HepG2 (cell line): Measurements from ENCODE around the gene IGFN1. TPM values are rescaled to one million over a fixed set of nuclear protein-coding genes. Genes with fewer than 3 reads are reported as not detected.

Experiments used
- ATAC-seq: fragments of 200-7000 bp; cut with Tn5 transposase; 3 replicates; pipeline ENCODE4 v1.9.1; 2020; ENCODE audit warnings: mild to moderate bottlenecking, moderate library complexity
- BruUV-seq: library from RNA; stranded (reverse); fragments of 400-500 nt; replicated peaks from 2 replicates; lab custom pipeline; 2021; lab: Mats Ljungman, UMichigan
- CTCF ChIA-PET: fragments of 300-600 bp; formaldehyde crosslinking; extraction: SDS; loops from one replicate; lab custom pipeline; 2021; ENCODE audit warnings: low total read pairs, inconsistent platforms, low intra/inter-chr PET ratio; lab: Yijun Ruan, JAX
- POLR2A ChIA-PET: fragments of 350-600 bp; sonication (Branson Sonifier 250); formaldehyde crosslinking; loops from one replicate; lab custom pipeline; 2020; ENCODE audit warnings: antibody characterized with exemption, inconsistent platforms; lab: Yijun Ruan, JAX
- DNase-seq: peaks from one replicate; pipeline ENCODE4 v3.0.0-alpha.2; 2015; ENCODE audit warnings: low spot score
- FAIRE-seq: peaks from 3 replicates; lab custom pipeline; 2011; peaks lifted over from hg19 to GRCh38; lab: Jason Lieb, UNC
- H2AFZ ChIP-seq: one replicate; pipeline ENCODE4 v1.6.1; 2011; ENCODE audit warnings: low read length, inconsistent platforms
- H3K27ac ChIP-seq: fragments of 300-600 bp; 3 replicates; pipeline ENCODE4 v1.8.0; 2011; ENCODE audit warnings: mixed run types, mild to moderate bottlenecking, mixed read lengths, low read length, inconsistent platforms; ENCODE audit not compliant: insufficient read depth; ENCODE audit errors: extremely low read length
- H3K27me3 ChIP-seq, 2 experiments: fragments of 200-600 bp in 1 of 2; 2 replicates in 1 of 2; 3 replicates in 1 of 2; pipeline versions ENCODE4 v1.6.0 to v1.8.0; 2011; ENCODE audit warnings: low read length in 2 of 2, mild to moderate bottlenecking in 2 of 2, moderate library complexity in 2 of 2, inconsistent platforms in 1 of 2; ENCODE audit not compliant: insufficient read depth in 2 of 2, control insufficient read depth in 1 of 2
- H3K36me3 ChIP-seq, 2 experiments: fragments of 200-600 bp in 1 of 2; replicated peaks in 1 of 2; 2 replicates in 1 of 2; 3 replicates in 1 of 2; pipeline versions ENCODE4 v1.5.1 to v1.8.0; 2011; ENCODE audit warnings: low read length in 2 of 2, inconsistent platforms in 1 of 2; ENCODE audit not compliant: insufficient read depth in 2 of 2, control insufficient read depth in 1 of 2
- H3K4me1 ChIP-seq: 2 replicates; pipeline ENCODE4 v1.5.1; 2012; ENCODE audit warnings: low read length, inconsistent platforms; ENCODE audit not compliant: insufficient read depth
- H3K4me2 ChIP-seq: 2 replicates; pipeline ENCODE4 v1.6.0; 2011; ENCODE audit warnings: low read depth, low read length, inconsistent platforms
- H3K4me3 ChIP-seq, 3 experiments: fragments of 200-600 bp in 1 of 3; sonication (generic), shearing (Covaris generic) in 1 of 3; replicated peaks in 1 of 3; 2 replicates each; pipeline ENCODE4 v1.5.1; 2011 to 2016; ENCODE audit warnings: low read length in 3 of 3, inconsistent platforms in 2 of 3, low read depth in 2 of 3, mild to moderate bottlenecking in 2 of 3, control low read depth in 1 of 3, mixed read lengths in 1 of 3; ENCODE audit not compliant: insufficient read depth in 1 of 3
- H3K79me2 ChIP-seq: one replicate; pipeline ENCODE4 v1.6.1; 2011; ENCODE audit warnings: low read length, inconsistent platforms; ENCODE audit not compliant: insufficient read depth
- H3K9ac ChIP-seq: 2 replicates; pipeline ENCODE4 v1.6.0; 2011; ENCODE audit warnings: mild to moderate bottlenecking, low read depth, low read length, inconsistent platforms; ENCODE audit not compliant: insufficient read depth
- H3K9me3 ChIP-seq: 2 replicates; pipeline ENCODE4 v1.5.1; 2012; ENCODE audit warnings: mild to moderate bottlenecking, low read length
- H4K20me1 ChIP-seq: 2 replicates; pipeline ENCODE4 v1.6.0; 2011; ENCODE audit warnings: inconsistent platforms, mild to moderate bottlenecking, low read length, moderate library complexity; ENCODE audit not compliant: insufficient read depth
- ARHGAP35 ChIP-seq: sonication (generic); formaldehyde crosslinking; IDR thresholded peaks from 2 replicates; pipeline ENCODE4 v1.9.0; 2022; ENCODE audit warnings: mild to moderate bottlenecking, inconsistent platforms, moderate library complexity, missing genetic modification reagents, borderline replicate concordance
- ELF3 ChIP-seq: IDR thresholded peaks from 2 replicates; pipeline ENCODE4 v1.6.1; 2016; ENCODE audit warnings: missing genetic modification reagents, missing compliant biosample characterization
- FIP1L1 ChIP-seq: fragments of 200-400 bp; formaldehyde crosslinking; IDR thresholded peaks from 2 replicates; pipeline ENCODE4 v1.6.1; 2018; ENCODE audit warnings: low read depth, mild to moderate bottlenecking, low read length, moderate library complexity, borderline replicate concordance; ENCODE audit not compliant: insufficient read depth
- FOXA1 ChIP-seq, 2 experiments: fragments of 450-650 bp in 1 of 2; sonication (generic) in 1 of 2; formaldehyde crosslinking in 1 of 2; IDR thresholded peaks; 2 replicates each; pipeline versions ENCODE4 v1.4.0 to v1.6.1; 2016 to 2020; ENCODE audit warnings: missing genetic modification reagents in 1 of 2
- PAF1 ChIP-seq: IDR thresholded peaks from 2 replicates; pipeline ENCODE4 v1.6.1; 2016; ENCODE audit warnings: missing genetic modification reagents, missing compliant biosample characterization
- STAG1 ChIP-seq: sonication (generic); formaldehyde crosslinking; IDR thresholded peaks from 2 replicates; pipeline ENCODE4 v1.4.0; 2020; ENCODE audit warnings: missing genetic modification reagents
- ZNF121 ChIP-seq: sonication (generic); formaldehyde crosslinking; IDR thresholded peaks from 2 replicates; pipeline ENCODE4 v1.5.0; 2020; ENCODE audit warnings: mild to moderate bottlenecking, missing genetic modification reagents
- ZNF230 ChIP-seq: sonication (generic); formaldehyde crosslinking; IDR thresholded peaks from 2 replicates; pipeline ENCODE4 v1.4.0; 2020; ENCODE audit warnings: mild to moderate bottlenecking, missing genetic modification reagents
- ZNF44 ChIP-seq: sonication (generic); formaldehyde crosslinking; IDR thresholded peaks from 2 replicates; pipeline ENCODE4 v1.5.1; 2020; ENCODE audit warnings: mild to moderate bottlenecking, missing genetic modification reagents
- ZNF766 ChIP-seq: sonication (generic); formaldehyde crosslinking; IDR thresholded peaks from 2 replicates; pipeline ENCODE4 v1.5.0; 2020; ENCODE audit warnings: missing genetic modification reagents, borderline replicate concordance
- WGBS: methylation state at CpG from one replicate; pipeline ENCODE4 v1.1.6; 2017; ENCODE audit warnings: low lambda C conversion rate; 5-methylcytosine and 5-hydroxymethylcytosine counted together
- in situ Hi-C: cut with HindIII; loops from 2 replicates; pipeline ENCODE4 v1.10.0; 2017; ENCODE audit warnings: low pct_unique_long_range_greater_than_20kb; ENCODE audit not compliant: extremely low pct_ligation_motif_present
- intact Hi-C: fragments of 100-400 bp; cut with micrococcal nuclease; formaldehyde crosslinking; loops from one replicate; pipeline ENCODE4 v1.10.0; 2022; ENCODE audit not compliant: unreplicated experiment
- polyA plus RNA-seq, 8 experiments: library from polyadenylated mRNA; depleted of rRNA in 3 of 8; stranded (reverse) in 7 of 8; unstranded in 1 of 8; fragments of >200 nt; fragmentation: Illumina TruSeq in 4 of 8; extraction: Trizol in 4 of 8; gene quantifications; 2 replicates each; pipeline versions ENCODE4 v1.2.1 to v1.2.3, GENCODE V29; 2011 to 2016; ENCODE audit warnings: low read depth in 4 of 8, missing spikeins in 1 of 8, mixed read lengths in 1 of 8; ENCODE audit not compliant: insufficient read depth in 1 of 8
- total RNA-seq, 5 experiments: library from RNA; depleted of rRNA; stranded (reverse); fragments of >200 nt; fragmentation: Illumina TruSeq; extraction: Trizol; gene quantifications; 2 replicates each; pipeline ENCODE4 v1.2.3, GENCODE V29; 2016; ENCODE audit warnings: low read depth in 1 of 5
- TF ChIP-seq, protein P1 (sequence below): sonication (generic); formaldehyde crosslinking; IDR thresholded peaks from 2 replicates; pipeline ENCODE4 v1.5.0; 2020; ENCODE audit warnings: mild to moderate bottlenecking, missing genetic modification reagents, borderline replicate concordance
- TF ChIP-seq, protein P2 (sequence below): sonication (generic); formaldehyde crosslinking; IDR thresholded peaks from 2 replicates; pipeline ENCODE4 v1.4.0; 2020; ENCODE audit warnings: missing genetic modification reagents
- TF ChIP-seq, protein P3 (sequence below): sonication (generic); formaldehyde crosslinking; IDR thresholded peaks from 2 replicates; pipeline ENCODE4 v1.4.0; 2020; ENCODE audit warnings: missing genetic modification reagents
- TF ChIP-seq, protein P4 (sequence below): sonication (generic); formaldehyde crosslinking; IDR thresholded peaks from 2 replicates; pipeline ENCODE4 v1.5.1; 2020; ENCODE audit warnings: mild to moderate bottlenecking, missing genetic modification reagents, borderline replicate concordance

IGFN1 gene
- total and polyA plus RNA-seq, 2 of the 13 experiments (the other 11 are each of a cell fraction or from before 2014, with no cell fraction given): 0.04 to 0.05 TPM

DNA sequence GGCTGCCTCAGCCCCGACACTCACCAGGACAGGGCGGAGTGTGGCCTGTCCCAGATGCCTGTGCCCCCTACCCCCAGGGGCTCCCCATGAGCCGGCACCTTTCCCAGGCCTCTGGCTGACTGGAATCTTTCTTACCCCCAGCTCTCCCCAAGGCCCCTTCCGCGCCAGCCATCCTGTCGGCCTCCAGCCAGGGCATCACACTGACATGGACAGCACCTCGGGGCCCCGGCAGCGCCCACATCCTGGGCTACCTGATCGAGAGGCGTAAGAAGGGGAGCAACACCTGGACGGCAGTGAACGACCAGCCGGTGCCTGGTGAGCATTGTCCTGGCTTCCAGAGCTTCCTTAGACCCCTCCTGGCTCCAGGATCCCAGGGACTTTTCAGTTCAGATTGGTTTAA is 26.5 kb downstream of the IGFN1 start:
- ATAC-seq (no peak), DNase-seq (no peak), FAIRE-seq (no peak)
- Histone ChIP-seq H3K79me2 (no peaks in the 10 kb centered on the region), H3K4me3 (no peak overlapping the region), H3K9ac (no peak overlapping the region), H3K9me3 (no peaks in the 10 kb centered on the region), H4K20me1 (no peaks in the 10 kb centered on the region), H3K36me3 (no peaks in the 10 kb centered on the region), H3K27me3 (peaks cover 0 to 35% of the 10 kb centered on the region in 2 experiments; a peak in 3 of 5 replicates), H3K4me2 (no peak overlapping the region), H3K4me1 (peaks cover 30% of the 10 kb centered on the region), H2AFZ (no peak overlapping the region), H3K27ac (no peak overlapping the region)
- ChIA-PET CTCF (no interaction called here), POLR2A (no interaction called here)
- TF ChIP-seq ZNF766: no peak
- no peak for TF ChIP-seq FIP1L1
- no peak for TF ChIP-seq ZNF44
- no peak for TF ChIP-seq PAF1
- no peak for TF ChIP-seq ZNF230
- TF ChIP-seq, protein P1, sequence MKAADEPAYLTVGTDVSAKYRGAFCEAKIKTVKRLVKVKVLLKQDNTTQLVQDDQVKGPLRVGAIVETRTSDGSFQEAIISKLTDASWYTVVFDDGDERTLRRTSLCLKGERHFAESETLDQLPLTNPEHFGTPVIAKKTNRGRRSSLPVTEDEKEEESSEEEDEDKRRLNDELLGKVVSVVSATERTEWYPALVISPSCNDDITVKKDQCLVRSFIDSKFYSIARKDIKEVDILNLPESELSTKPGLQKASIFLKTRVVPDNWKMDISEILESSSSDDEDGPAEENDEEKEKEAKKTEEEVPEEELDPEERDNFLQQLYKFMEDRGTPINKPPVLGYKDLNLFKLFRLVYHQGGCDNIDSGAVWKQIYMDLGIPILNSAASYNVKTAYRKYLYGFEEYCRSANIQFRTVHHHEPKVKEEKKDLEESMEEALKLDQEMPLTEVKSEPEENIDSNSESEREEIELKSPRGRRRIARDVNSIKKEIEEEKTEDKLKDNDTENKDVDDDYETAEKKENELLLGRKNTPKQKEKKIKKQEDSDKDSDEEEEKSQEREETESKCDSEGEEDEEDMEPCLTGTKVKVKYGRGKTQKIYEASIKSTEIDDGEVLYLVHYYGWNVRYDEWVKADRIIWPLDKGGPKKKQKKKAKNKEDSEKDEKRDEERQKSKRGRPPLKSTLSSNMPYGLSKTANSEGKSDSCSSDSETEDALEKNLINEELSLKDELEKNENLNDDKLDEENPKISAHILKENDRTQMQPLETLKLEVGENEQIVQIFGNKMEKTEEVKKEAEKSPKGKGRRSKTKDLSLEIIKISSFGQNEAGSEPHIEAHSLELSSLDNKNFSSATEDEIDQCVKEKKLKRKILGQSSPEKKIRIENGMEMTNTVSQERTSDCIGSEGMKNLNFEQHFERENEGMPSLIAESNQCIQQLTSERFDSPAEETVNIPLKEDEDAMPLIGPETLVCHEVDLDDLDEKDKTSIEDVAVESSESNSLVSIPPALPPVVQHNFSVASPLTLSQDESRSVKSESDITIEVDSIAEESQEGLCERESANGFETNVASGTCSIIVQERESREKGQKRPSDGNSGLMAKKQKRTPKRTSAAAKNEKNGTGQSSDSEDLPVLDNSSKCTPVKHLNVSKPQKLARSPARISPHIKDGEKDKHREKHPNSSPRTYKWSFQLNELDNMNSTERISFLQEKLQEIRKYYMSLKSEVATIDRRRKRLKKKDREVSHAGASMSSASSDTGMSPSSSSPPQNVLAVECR (CRISPR knock-in tag): no peak
- TF ChIP-seq, protein P2, sequence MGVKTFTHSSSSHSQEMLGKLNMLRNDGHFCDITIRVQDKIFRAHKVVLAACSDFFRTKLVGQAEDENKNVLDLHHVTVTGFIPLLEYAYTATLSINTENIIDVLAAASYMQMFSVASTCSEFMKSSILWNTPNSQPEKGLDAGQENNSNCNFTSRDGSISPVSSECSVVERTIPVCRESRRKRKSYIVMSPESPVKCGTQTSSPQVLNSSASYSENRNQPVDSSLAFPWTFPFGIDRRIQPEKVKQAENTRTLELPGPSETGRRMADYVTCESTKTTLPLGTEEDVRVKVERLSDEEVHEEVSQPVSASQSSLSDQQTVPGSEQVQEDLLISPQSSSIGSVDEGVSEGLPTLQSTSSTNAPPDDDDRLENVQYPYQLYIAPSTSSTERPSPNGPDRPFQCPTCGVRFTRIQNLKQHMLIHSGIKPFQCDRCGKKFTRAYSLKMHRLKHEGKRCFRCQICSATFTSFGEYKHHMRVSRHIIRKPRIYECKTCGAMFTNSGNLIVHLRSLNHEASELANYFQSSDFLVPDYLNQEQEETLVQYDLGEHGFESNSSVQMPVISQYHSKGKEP (CRISPR knock-in tag): no peak
- no peak for TF ChIP-seq ARHGAP35
- TF ChIP-seq, protein P3, sequence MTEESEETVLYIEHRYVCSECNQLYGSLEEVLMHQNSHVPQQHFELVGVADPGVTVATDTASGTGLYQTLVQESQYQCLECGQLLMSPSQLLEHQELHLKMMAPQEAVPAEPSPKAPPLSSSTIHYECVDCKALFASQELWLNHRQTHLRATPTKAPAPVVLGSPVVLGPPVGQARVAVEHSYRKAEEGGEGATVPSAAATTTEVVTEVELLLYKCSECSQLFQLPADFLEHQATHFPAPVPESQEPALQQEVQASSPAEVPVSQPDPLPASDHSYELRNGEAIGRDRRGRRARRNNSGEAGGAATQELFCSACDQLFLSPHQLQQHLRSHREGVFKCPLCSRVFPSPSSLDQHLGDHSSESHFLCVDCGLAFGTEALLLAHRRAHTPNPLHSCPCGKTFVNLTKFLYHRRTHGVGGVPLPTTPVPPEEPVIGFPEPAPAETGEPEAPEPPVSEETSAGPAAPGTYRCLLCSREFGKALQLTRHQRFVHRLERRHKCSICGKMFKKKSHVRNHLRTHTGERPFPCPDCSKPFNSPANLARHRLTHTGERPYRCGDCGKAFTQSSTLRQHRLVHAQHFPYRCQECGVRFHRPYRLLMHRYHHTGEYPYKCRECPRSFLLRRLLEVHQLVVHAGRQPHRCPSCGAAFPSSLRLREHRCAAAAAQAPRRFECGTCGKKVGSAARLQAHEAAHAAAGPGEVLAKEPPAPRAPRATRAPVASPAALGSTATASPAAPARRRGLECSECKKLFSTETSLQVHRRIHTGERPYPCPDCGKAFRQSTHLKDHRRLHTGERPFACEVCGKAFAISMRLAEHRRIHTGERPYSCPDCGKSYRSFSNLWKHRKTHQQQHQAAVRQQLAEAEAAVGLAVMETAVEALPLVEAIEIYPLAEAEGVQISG (CRISPR knock-in tag): no peak
- no peak for TF ChIP-seq ZNF121
- TF ChIP-seq ELF3 (CRISPR knock-in tag): no peak
- TF ChIP-seq STAG1 (CRISPR knock-in tag): no peak
- TF ChIP-seq, protein P4, sequence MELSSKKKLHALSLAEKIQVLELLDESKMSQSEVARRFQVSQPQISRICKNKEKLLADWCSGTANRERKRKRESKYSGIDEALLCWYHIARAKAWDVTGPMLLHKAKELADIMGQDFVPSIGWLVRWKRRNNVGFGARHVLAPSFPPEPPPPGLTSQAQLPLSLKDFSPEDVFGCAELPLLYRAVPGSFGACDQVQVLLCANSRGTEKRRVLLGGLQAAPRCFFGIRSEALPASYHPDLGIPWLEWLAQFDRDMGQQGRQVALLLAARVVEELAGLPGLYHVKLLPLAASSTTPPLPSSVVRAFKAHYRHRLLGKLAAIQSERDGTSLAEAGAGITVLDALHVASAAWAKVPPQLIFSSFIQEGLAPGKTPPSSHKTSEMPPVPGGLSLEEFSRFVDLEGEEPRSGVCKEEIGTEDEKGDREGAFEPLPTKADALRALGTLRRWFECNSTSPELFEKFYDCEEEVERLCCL (CRISPR knock-in tag): no peak
- TF ChIP-seq FOXA1 (IDR thresholded peaks at IDR 0.05): no peak
- TF ChIP-seq FOXA1 (CRISPR knock-in tag; IDR thresholded peaks at IDR 0.05): no peak
- no TSS peak for BruUV-seq
- intact Hi-C loops: no loop called here
- WGBS: 46% methylated on average over 10 of the region's 14 CpGs
- in situ Hi-C loops: loop anchor here (5.0 kb wide), 1 partner anchor 70 kb away; no protein-coding TSS in a partner anchor
